Left lung (tissue), 10 donors: ENCODE data around the gene KLHL35. TPM values are rescaled to one million over a fixed set of nuclear protein-coding genes. Genes with fewer than 3 reads are reported as not detected.

Source experiments
- ATAC-seq: fragments of 200-7000 bp; cut with Tn5 transposase; one replicate; pipeline ENCODE4 v1.9.1; 2020; ENCODE audit warnings: moderate library complexity
- DNase-seq, 4 donors: peaks; one replicate each; pipeline ENCODE4 v3.0.0-alpha.2; 2013 to 2020
- H3K27ac ChIP-seq, 2 donors: fragments of 200-600 bp; sonication (generic) in 1 of 2; one replicate each; pipeline versions ENCODE4 v1.5.0 to v1.8.0; 2020 to 2021
- H3K27me3 ChIP-seq, 2 donors: fragments of 200-600 bp; sonication (generic) in 1 of 2; one replicate each; pipeline versions ENCODE4 v1.5.0 to v1.8.0; 2020 to 2021
- H3K36me3 ChIP-seq, 2 donors: fragments of 200-600 bp; sonication (generic) in 1 of 2; one replicate each; pipeline versions ENCODE4 v1.5.0 to v1.8.0; 2020 to 2021
- H3K4me1 ChIP-seq, 2 donors: fragments of 200-600 bp; one replicate each; pipeline ENCODE4 v1.8.0; 2021
- H3K4me3 ChIP-seq, 2 donors: fragments of 200-600 bp; sonication (generic) in 1 of 2; one replicate each; pipeline versions ENCODE4 v1.5.0 to v1.8.0; 2020 to 2021; ENCODE audit warnings: mild to moderate bottlenecking in 1 of 2
- H3K9me3 ChIP-seq, 2 donors: fragments of 200-600 bp; sonication (generic) in 1 of 2; one replicate each; pipeline versions ENCODE4 v1.5.0 to v1.8.0; 2020 to 2021
- CTCF ChIP-seq, 2 donors: fragments of 200-600 bp; sonication (generic) in 1 of 2; IDR thresholded peaks; one replicate each; pipeline versions ENCODE4 v1.5.0 to v1.8.0; 2021; ENCODE audit warnings: antibody characterized with exemption in 2 of 2
- intact Hi-C, 2 donors: fragments of 100-400 bp; cut with DNase I; formaldehyde crosslinking; loops; one replicate each; pipeline versions ENCODE4 v1.11.2 to v1.14.2; 2022
- polyA plus RNA-seq, 6 donors: library from polyadenylated mRNA; unstranded; fragments of 120-200 nt; gene quantifications; one replicate each; pipeline ENCODE4 v1.2.1, GENCODE V29; 2013; ENCODE audit not compliant: insufficient read length in 6 of 6
- total RNA-seq, 2 donors: library from RNA; stranded (reverse); fragmentation: NEBNext Ultra II Directional; extraction: Animal tissue kit (Norgen Biotek cat#: 25700); gene quantifications; one replicate each; pipeline ENCODE4 v1.2.1, GENCODE V29; 2021
- donor health status: DM: no; HTN: yes; CAD: no.
- donor health status: DM: no; HTN: no; CAD: no.

Gene KLHL35
- total and polyA plus RNA-seq, 8 donors = 1.1 to 2.1 (median 1.3) TPM

- Histone ChIP-seq H3K9me3 (no peaks in the 10 kb centered on the region), H3K4me3 (peak within 1 kb of the TSS; percentile 64 to 79), H3K4me1 (peaks cover 20 to 47% of the 10 kb centered on the region in 2 donors), H3K36me3 (peaks cover 0 to 39% of the 10 kb centered on the region in 2 donors), H3K27ac (peak within 1 kb of the TSS; percentile 92), H3K27me3 (no peaks in the 10 kb centered on the region)
- ATAC-seq (peak; percentile 95), DNase-seq (peak; percentile 92 to 97 (median 94))
- intact Hi-C loops = no loop called here
- no peak for TF ChIP-seq CTCF (IDR thresholded peaks at IDR 0.05)
Observed at GRCh38 chr11:75399344-75400145, 33.5 kb downstream of the KLHL35 start, which contains the start of gene RPS3. TSS of gene RPS3 (plus strand) at chr11:75399518. CDS start at chr11:75399548, 30 bp downstream.

DNA sequence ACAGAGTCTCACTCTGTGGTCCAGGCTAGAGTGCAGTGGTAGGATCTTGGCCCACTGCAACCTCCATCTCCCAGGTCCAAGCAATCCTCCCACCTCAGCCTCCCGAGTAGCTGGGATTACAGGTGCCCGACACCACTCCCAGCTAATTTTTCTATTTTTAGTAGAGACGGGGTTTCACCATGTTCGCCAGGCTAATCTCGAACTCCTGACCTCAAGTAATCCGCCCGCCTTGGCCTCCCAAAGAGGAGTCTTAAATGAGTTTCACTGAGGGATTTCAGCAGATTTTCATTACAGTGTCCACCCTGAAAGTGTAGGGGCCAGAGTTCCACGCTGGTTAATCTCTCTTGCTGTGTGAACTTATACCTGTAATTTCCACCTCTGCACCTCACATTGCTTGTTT lies 34.1 kb downstream of the KLHL35 start:
- Histone ChIP-seq H3K36me3 (peaks cover 0 to 33% of the 10 kb centered on the region in 2 donors), H3K4me3 (no peak overlapping the region), H3K27me3 (no peaks in the 10 kb centered on the region), H3K4me1 (peaks cover 20 to 41% of the 10 kb centered on the region in 2 donors), H3K27ac (peak overlapping the region in 1 of 2 donors; percentile 92), H3K9me3 (no peaks in the 10 kb centered on the region)
- no peak for TF ChIP-seq CTCF (IDR thresholded peaks at IDR 0.05)
- DNase-seq (no peak), ATAC-seq (no peak)
- intact Hi-C loops = no loop called here

DNA sequence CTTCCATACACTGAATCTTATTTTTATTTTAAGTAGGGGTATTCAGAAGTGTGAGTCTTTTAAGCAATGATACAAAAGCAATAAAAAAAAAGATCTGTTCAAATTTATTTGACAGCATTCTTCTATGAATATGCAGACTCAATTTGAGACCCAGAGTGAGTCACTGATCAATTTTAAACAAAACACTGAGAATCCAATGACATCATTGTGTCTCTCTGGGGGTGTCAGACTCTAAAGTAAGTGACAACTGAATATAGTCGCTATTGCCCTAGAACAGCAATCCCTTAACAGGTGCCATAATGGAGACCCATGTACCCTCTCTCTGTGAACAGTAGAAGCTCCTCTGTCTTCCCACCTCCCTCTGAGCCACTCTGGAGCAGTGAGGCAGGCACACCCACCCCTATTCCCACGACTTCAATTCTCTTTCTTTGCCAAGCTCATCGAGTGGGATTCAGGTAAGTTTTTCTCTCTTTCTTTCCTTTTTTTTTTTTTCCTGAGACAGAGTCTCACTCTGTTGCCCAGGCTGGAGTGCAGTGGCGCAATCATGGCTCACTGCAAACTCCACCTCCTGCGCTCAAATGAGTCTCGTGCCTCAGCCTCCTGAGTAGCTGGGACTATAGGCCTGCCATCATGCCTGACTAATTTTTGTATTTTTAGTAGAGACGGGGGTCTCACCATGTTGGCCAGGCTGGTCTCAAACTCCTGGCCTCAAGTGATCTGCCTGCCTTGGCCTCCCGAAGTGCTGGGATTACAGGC lies 38.7 kb downstream of the KLHL35 start:
- ATAC-seq (no peak), DNase-seq (no peak)
- Histone ChIP-seq H3K4me3 (no peak overlapping the region), H3K27me3 (no peaks in the 10 kb centered on the region), H3K4me1 (peaks cover 0 to 3% of the 10 kb centered on the region in 2 donors), H3K36me3 (no peaks in the 10 kb centered on the region), H3K9me3 (no peaks in the 10 kb centered on the region), H3K27ac (no peak overlapping the region)
- no peak for TF ChIP-seq CTCF (IDR thresholded peaks at IDR 0.05)
- intact Hi-C loops = no loop called here

DNA sequence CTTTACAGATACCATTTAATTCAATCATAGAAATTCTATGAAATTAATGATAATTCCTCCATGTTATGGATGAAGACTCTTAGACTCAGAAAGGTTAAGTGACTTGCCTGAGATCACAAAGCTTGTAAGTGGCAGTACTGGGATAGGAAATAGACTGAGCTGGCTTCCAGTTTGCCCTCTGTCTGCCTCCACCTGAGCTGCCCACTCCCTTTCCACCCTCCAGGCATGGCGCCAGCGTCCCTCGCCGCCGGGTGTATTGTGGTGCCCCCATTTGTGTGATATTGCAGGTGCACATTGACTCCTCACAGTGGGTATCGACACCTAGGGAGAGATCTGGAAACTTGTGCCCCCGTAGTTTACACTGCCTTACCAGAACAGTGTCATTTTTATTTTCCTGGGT lies 43.1 kb downstream of the KLHL35 start:
- intact Hi-C loops = loop anchor here in 1 of 2 donors (10.0 kb wide), 1 partner anchor 105 kb away; no protein-coding TSS in a partner anchor

More for the DNA sequence above, 43.1 kb downstream of the KLHL35 start:
- TF ChIP-seq CTCF (IDR thresholded peaks at IDR 0.05) = no peak
- Histone ChIP-seq H3K4me1 (peaks cover 4 to 10% of the 10 kb centered on the region in 2 donors), H3K4me3 (no peak overlapping the region), H3K27ac (no peak overlapping the region), H3K27me3 (no peaks in the 10 kb centered on the region), H3K36me3 (no peaks in the 10 kb centered on the region), H3K9me3 (no peaks in the 10 kb centered on the region)
- DNase-seq = no peak
- ATAC-seq = no peak
